Measurements from ENCODE around the gene GNG2. TPM values are rescaled to one million over a fixed set of nuclear protein-coding genes. Genes with fewer than 3 reads are reported as not detected.

GNG2 gene
- total RNA-seq, 1 experiment from 2014 or later = 7.0 TPM

DNA sequence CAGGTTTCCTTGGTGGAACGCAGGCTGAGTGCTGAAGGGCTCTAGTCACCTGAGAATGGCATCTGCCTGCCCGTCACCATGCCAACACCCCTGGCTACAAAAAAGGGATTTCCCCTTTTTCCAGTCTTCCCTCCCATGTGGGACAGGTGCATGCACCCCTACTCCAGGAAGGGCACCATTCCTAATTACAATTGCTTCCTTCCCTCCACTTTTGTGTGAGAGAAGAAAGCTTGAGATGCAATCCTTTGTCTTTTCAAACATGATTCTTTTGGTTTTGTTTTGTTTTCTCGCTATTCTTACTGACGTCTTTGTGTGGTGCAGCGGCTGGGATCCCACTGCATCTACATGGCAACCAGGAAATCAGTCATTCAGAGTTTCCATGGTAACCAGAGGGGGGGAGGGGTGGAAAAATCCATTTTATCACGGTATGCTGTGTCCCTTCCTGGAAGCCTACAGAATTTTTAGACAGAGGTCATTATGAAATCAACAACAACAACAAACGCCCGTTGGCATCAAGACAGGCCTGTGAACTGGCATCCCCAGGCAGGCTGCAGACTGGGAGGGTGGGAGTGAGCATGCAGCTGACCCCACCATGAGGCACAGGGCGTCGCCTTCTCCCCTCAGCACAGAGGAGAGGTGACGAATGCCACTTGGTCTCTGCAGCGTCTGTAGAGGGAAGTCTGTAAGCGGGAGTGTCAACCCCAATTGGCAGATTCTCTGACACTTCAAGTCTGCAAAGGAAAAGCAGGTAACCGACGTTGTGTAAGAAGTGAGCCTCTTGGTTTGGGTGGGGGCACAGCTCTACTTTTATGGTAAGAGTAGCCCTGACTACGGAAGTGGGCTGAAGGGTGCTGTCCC is 13.6 kb upstream of the GNG2 start:
- peak overlapping the region; percentile 9 for H3T11ph ChIP-seq (ENCODE audit: low read length)
- no peaks in the 10 kb centered on the region for H3K27me3 Mint-ChIP-seq (ENCODE audit: low read depth)
- peak overlapping the region; percentile 49 for H3K27ac ChIP-seq (ENCODE audit: insufficient read length, low read depth, low read length)
- H3K4me2 ChIP-seq (ENCODE audit: insufficient read depth, insufficient read length, low read length) = peak overlapping the region; percentile 36
- H3K9me3 Mint-ChIP-seq = no peaks in the 10 kb centered on the region; a peak in 1 of 5 replicates
- peak; percentile 81 for DNase-seq
- peak overlapping the region; percentile 88 to 90 (median 88) for H3K27ac Mint-ChIP-seq
- no CpG with 5 or more reads among the region's 16 CpGs for WGBS (ENCODE audit: extremely low coverage, insufficient read length, low lambda C conversion rate)
- no peak overlapping the region for H2BK5ac ChIP-seq (ENCODE audit: insufficient read length, low read length)
- no peak overlapping the region for H4K91ac ChIP-seq (ENCODE audit: insufficient read length, low read depth, low read length)
- TF ChIP-seq, protein P1, sequence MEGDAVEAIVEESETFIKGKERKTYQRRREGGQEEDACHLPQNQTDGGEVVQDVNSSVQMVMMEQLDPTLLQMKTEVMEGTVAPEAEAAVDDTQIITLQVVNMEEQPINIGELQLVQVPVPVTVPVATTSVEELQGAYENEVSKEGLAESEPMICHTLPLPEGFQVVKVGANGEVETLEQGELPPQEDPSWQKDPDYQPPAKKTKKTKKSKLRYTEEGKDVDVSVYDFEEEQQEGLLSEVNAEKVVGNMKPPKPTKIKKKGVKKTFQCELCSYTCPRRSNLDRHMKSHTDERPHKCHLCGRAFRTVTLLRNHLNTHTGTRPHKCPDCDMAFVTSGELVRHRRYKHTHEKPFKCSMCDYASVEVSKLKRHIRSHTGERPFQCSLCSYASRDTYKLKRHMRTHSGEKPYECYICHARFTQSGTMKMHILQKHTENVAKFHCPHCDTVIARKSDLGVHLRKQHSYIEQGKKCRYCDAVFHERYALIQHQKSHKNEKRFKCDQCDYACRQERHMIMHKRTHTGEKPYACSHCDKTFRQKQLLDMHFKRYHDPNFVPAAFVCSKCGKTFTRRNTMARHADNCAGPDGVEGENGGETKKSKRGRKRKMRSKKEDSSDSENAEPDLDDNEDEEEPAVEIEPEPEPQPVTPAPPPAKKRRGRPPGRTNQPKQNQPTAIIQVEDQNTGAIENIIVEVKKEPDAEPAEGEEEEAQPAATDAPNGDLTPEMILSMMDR (conservative IDR thresholded peaks at IDR 0.05) = no peak
- no peak overlapping the region; the same call in 1 of the 2 replicates for H3K4ac ChIP-seq (ENCODE audit: low read depth, low read length)
- H2BK12ac ChIP-seq (ENCODE audit: insufficient read length, low read depth, low read length) = no peak overlapping the region
- H2AK5ac ChIP-seq (ENCODE audit: insufficient read length, low read length) = no peak overlapping the region
- peak overlapping the region; percentile 93 for H2BK120ac ChIP-seq (ENCODE audit: low read depth, low read length, poor library complexity, severe bottlenecking)
- peak overlapping the region; percentile 94 for H3K18ac ChIP-seq (ENCODE audit: insufficient read length, low read depth, low read length)
- H3K27me3 ChIP-seq (ENCODE audit: insufficient read depth, low read length) = no peaks in the 10 kb centered on the region
- H3K23ac ChIP-seq (ENCODE audit: insufficient read length, low read depth, low read length) = no peak overlapping the region
- peaks cover 3% of the 10 kb centered on the region for H3K23me2 ChIP-seq (ENCODE audit: insufficient read length, low read depth, low read length, poor library complexity, severe bottlenecking)
- no peaks in the 10 kb centered on the region for H3K79me2 ChIP-seq (ENCODE audit: insufficient read depth, low read length)
- H4K20me1 ChIP-seq (ENCODE audit: control insufficient read depth, insufficient read depth, insufficient read length) = no peaks in the 10 kb centered on the region
- H3K4me1 Mint-ChIP-seq = peaks cover 24 to 26% of the 10 kb centered on the region in 2 experiments
- peak overlapping the region; percentile 25 for H2AFZ ChIP-seq (ENCODE audit: low read length)
- H3K79me1 ChIP-seq (ENCODE audit: insufficient read depth, low read depth, low read length, poor library complexity, severe bottlenecking) = no peaks in the 10 kb centered on the region
- no peak overlapping the region for H3K56ac ChIP-seq (ENCODE audit: insufficient read length, low read depth, low read length)
- no peaks in the 10 kb centered on the region for H3K36me3 Mint-ChIP-seq (ENCODE audit: insufficient read depth in 1 of 3, low read depth in 3 of 3)
- peak overlapping the region; percentile 91; the same call in 1 of the 2 replicates for H3K14ac ChIP-seq (ENCODE audit: insufficient read depth, low read length)
- H4K5ac ChIP-seq (ENCODE audit: insufficient read length, low read depth, low read length) = no peak overlapping the region
- no peak overlapping the region for H2BK20ac ChIP-seq (ENCODE audit: low read depth, low read length, poor library complexity, severe bottlenecking)
- H3K4me1 ChIP-seq (ENCODE audit: insufficient read depth, low read length) = peaks cover 5% of the 10 kb centered on the region; the same call in 1 of the 2 replicates
- peak overlapping the region; percentile 47 to 72 for H3K4me3 Mint-ChIP-seq
- no peak overlapping the region for H2BK15ac ChIP-seq (ENCODE audit: low read depth, low read length)
- H3K9me3 ChIP-seq (ENCODE audit: control insufficient read depth, low read depth, low read length) = no peaks in the 10 kb centered on the region
- no peak overlapping the region for H3K9ac ChIP-seq (ENCODE audit: extremely low read depth, insufficient read length, low read length)
- H4K8ac ChIP-seq (replicated peaks; ENCODE audit: insufficient read length, low read depth, low read length) = no peak overlapping the region
